Measurements from ENCODE around the gene TMTC2.

- TF ChIP-seq CTCF (IDR thresholded peaks at IDR 0.05; ENCODE audit: low read depth, low read length) (no peak), EZH2phosphoT487 (IDR thresholded peaks at IDR 0.05; ENCODE audit: low read depth) (no peak)
Observed at GRCh38 chr12:83084516-83085234, 398.0 kb downstream of the TMTC2 start.
